ENCODE data around the gene TMEM256.

The TMEM256 gene

DNA sequence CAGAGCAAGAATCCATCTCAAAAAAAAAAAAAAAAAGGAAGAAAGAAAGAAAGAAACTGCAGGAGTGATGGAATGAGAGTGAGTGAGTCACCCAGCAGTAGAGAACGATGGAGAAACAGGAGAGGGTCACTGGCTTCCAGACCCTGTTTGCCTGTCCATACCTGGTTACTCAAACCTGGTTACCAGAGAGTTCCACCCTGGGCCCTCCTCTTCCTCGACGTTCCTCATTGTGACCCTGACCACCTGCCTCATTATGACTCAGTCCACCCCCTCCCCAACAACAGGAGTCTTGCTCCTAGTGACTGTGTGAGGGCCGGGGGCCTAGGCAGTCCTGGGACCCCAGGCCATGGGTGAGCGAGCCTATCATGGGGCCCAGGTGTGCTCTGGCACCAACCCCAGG is 24.7 kb upstream of the TMEM256 start, which contains the start of gene SPEM3:
SPEM3 (plus strand) TSS at position 301 of the 400 bp plus-strand sequence; CDS start at position 347, 46 bp downstream.
- DNase-seq, result no peak

- DNase-seq, result no peak
Observed at GRCh38 chr17:7427549-7427948, 23.7 kb upstream of the TMEM256 start.

GRCh38 chr17:7426896-7427489 is 23.1 kb upstream of the TMEM256 start:
- DNase-seq, result no peak

GRCh38 chr17:7426203-7426863 is 22.4 kb upstream of the TMEM256 start:
- no peak for DNase-seq

DNA sequence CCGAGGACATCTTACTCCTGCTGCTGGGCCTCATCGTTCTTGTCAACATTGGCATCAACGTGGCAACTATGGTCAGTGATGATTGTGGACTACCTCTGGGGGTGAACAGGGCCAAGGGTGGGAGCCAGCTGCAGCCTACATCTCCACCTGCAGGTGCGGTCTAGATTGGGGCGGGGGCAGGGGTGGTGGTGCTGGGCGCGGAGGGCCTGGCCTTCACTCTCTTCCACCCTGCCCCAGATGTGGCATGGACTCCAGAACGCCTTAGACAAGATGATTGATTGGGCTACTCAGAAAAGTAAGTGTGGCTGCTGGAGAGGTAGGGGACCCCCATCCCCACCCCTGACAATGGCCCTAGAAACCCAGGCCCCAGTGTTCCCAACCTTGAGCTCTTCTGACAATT is 21.9 kb upstream of the TMEM256 start:
- DNase-seq, result no peak

- DNase-seq, result no peak
Observed at GRCh38 chr17:7425316-7425715, 21.4 kb upstream of the TMEM256 start, which contains the start of gene SPEM2. Gene SPEM2, plus strand, starts transcription at chr17:7425616. Its CDS starts 73 bp downstream, at chr17:7425689.

GRCh38 chr17:7423679-7424078 is 19.8 kb upstream of the TMEM256 start:
- DNase-seq, result no peak

DNA sequence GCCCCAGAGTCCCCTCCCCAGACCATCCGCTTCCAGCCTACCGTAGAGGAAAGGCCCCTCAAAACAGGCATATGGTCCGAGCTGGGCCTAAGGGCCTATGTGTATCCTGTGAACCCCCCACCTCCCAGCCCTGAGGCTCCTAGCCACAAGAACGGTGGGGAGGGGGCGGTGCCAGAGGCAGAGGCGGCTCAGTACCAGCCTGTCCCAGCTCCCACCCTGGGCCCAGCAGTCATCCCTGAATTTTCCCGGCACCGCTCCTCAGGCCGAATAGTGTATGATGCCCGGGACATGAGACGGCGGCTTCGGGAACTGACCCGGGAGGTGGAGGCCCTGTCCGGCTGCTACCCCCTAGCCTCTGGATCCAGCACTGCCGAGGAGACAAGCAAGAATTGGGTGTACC is 17.3 kb upstream of the TMEM256 start:
- DNase-seq, result no peak

DNA sequence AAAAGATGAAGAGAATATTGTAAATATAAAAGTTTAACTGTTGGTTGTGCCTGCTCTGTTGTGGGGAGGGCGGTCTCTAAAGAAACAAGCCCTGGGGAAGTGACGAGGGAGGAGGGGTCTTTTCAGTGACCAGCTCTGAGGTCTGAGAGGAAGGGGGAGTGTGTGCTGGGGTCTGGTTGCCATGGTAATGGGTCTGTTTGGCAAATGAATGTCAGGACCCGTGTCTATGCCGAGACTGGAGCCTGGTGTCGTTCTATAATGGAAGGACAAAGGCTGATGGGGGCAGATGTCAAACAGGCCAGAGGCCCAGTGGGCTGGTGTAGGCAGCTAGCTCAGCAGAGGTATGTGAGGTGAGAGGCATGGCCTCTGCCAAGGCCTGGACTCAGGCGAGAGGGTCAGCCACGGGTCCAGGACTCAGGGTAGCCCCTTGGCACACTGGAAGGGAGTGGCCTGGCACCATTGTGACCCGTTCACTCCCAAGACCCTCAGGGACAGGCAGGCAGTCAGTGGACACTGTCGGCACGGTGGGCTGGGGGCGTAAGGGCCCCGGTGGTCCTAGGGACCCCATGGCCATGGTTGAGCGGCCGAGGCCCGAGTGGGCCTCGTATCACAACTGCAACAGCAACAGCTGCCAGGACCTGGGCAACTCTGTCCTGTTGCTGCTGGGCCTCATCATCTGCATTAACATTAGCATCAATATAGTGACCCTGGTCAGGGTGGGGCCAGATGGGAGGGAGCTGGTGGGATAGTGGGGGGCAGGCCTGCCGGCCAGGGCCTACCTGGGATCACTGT is 16.1 kb upstream of the TMEM256 start, which contains the start of gene SPEM1:
SPEM1 (plus strand) TSS at position 506 of the 792 bp plus-strand sequence; CDS start at position 567, 61 bp downstream.
- DNase-seq, result no peak

- DNase-seq, result no peak
Observed at GRCh38 chr17:7418472-7419152, 14.7 kb upstream of the TMEM256 start.

GRCh38 chr17:7417056-7417655 is 13.3 kb upstream of the TMEM256 start:
- no peak for DNase-seq

DNA sequence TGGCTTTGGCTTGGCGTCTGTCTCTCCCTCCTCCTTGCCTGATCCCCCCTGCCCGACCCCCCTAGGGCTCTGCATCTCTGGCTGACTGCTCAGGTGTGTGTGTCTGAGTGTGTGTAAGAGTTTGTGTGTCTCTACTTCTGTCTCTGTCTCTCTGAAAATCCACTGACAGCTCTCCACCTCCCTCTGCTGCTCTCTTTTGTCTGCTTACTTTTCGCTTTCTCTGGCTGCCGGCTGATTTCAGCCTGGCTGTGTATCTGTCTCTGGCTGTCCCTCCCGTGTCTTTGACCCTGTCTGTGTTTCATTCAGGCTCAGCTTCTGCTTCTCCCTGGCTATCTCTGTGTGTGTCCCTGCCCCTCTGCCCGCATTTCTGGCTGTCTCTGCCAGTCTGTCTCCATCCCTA is 12.4 kb upstream of the TMEM256 start:
- DNase-seq, result no peak

GRCh38 chr17:7415784-7416183 is 11.9 kb upstream of the TMEM256 start:
- no peak for DNase-seq

GRCh38 chr17:7414837-7415236 is 10.9 kb upstream of the TMEM256 start:
- DNase-seq, result no peak

GRCh38 chr17:7413346-7413985 is 9.6 kb upstream of the TMEM256 start:
- no peak for DNase-seq

- no peak for DNase-seq
Observed at GRCh38 chr17:7411427-7411750, 7.5 kb upstream of the TMEM256 start.

- no peak for DNase-seq
Observed at GRCh38 chr17:7410634-7411426, 6.9 kb upstream of the TMEM256 start.

GRCh38 chr17:7409716-7410115 is 5.8 kb upstream of the TMEM256 start:
- no peak for DNase-seq

- DNase-seq, result no peak
Observed at GRCh38 chr17:7408863-7409262, 5.0 kb upstream of the TMEM256 start.

- no peak for DNase-seq
Observed at GRCh38 chr17:7408252-7408727, 4.4 kb upstream of the TMEM256 start.

Data from GF-D8 (cell line).